Germinal center (tissue), 1 donor: ENCODE measurements around the gene PYGO2.
"Not testable (repeated sequence)": the region's sequence is repeated elsewhere in the genome, so short reads cannot be mapped to it uniquely, and the experiment has no call there.

Experiments used
- DNase-seq: peaks from one replicate; pipeline ENCODE4 v3.0.0; 2012; ENCODE audit warnings: mixed read lengths, low spot score

The PYGO2 gene

DNA sequence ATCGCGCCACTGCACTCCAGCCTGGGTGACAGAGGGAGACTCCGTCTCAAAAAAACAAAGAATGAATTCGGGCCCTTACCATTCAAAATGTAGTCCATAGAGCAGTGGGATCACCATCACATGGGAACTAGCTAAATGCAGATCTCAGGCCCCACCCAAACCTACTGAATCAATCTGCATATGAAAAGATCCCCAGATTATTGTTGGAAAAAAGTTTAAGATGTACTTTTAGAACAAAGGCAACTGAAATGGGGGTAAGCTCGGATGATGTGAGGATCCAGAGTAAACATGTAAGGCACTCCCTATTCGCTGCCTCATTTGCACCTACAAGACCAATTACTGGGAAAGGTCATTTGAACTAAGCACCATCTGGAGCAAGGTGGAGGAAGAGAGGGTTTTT is 20.8 kb upstream of the PYGO2 start:
- no peak for DNase-seq

DNA sequence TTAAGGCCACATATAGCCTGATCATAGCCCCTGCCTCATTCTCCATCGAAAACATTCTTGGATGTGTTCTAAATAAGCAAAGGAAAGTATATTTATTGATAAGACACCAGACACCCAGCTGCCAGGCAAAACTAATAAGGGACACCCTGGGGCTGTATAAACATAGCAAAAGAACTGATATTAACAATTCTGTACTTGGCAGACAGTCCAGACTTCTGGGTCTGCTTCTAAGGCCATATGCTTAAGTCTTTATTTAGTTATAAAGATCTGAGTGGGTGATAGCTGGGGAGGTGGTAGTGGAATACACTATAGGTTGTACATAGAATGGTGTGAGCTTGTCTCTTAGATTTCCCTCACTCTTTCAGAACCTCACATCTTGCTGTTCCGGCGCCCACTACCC is 16.8 kb upstream of the PYGO2 start:
- DNase-seq, result no peak

DNA sequence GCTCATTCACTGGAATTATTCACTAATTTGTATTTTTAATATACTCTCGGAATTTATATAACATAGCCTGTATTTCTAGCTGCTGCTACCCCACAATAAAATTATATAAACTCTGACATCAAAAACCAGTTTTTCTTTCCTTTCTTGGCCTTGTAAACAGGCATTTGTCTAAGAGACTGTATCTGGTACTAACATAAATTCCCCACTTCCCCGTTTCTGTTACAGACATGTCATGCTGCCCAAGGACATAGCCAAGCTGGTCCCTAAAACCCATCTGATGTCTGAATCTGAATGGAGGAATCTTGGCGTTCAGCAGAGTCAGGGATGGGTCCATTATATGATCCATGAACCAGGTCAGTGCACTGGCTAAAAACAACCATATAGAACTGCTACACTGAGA is 16.2 kb upstream of the PYGO2 start:
- not testable (repeated sequence) for DNase-seq

DNA sequence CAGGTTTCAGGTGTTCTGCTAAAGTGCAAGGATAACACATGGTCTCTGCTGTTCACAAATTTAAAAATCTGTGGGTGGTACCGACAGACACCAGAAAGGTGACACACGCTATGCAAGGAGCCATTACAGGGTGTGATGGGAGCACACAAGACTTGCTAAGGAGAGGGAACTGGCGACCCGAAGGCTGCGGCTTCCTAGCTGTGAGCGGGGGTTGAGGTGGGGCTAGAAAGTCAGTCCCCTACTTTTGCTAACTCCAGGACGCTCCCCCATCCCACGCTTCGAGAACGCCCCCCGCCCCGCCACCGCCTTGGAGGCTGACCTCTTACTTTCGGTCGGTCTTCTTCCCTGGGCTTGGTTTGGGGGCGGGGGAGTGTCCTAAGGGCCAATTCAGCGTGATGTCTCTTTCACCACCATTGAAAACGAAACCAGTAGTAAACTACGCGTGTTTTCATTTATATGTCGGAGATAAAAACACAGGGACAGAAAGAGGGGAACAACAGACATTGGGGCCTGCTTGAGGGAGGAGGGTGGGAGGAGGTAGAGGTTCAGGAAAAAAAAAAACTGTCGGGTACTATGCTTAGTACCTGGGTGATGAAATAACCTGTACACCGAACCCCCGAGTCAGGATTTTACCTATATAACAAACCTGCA is 14.0 kb upstream of the PYGO2 start:
- peak; percentile 31 for DNase-seq

DNA sequence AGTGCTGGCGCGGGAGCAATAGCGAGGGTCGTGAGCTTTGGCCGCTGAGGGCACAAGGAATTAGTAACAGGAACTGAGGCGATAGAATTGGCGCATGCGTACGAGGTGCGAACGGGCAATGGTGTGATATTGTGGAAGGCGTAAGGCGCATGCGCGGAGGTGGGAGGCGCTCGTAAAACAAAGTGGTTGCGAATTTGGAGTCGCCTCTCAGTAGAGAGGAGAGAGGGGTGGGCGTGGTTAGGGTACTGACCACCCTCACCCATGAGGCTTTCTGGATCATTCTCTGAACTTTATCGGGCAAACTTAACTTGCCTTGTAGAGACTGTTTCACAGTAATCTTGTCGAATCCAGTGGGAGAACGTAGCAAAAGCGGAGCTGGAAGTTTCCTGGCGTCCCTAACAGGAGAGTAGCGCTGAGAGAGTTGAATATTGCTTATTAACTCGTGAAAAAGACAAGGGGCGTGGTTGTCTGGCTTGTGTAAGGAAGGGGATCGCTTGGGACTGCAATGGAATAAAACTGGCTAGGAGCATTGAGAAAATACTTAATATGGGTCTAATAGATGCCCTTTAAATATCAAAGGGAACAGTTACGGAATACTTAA is 13.3 kb upstream of the PYGO2 start:
- DNase-seq, result peak; percentile 92

DNA sequence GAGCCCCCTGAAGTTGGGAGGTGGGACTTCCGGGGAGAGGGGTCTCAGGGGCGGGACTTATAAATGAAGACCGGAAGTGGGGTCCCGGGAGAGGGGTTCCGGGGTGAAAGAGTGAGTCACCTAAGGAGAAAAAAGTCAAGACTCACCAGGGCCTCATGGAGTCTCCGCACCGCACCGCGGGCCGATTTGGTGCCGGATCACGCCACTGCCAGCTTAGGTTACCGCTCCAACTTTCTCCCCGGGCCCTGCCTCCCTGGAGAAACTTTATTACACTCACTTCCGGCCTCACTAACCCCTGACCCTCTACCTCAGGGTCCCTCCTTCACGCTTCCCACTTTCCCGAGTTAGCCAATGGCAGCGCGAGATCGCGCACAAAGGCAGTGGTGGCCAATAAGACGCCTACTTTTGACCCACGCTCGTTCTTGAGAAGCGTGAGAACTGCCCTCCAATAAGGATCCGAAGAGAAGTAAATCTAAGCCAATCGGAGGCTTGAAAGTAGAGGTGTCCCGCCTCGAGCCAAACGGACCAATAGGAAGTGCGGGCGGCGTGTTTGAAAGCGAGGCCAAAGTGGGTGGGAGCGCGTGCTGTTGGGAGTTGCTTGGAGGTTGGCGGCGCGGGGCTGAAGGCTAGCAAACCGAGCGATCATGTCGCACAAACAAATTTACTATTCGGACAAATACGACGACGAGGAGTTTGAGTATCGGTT is 12.7 kb upstream of the PYGO2 start, which contains the start of gene CKS1B:
Gene CKS1B (plus strand): TSS at position 580 of the 706 bp plus-strand sequence. CDS start 65 bp downstream, at position 645.
- DNase-seq, result peak; percentile 98

DNA sequence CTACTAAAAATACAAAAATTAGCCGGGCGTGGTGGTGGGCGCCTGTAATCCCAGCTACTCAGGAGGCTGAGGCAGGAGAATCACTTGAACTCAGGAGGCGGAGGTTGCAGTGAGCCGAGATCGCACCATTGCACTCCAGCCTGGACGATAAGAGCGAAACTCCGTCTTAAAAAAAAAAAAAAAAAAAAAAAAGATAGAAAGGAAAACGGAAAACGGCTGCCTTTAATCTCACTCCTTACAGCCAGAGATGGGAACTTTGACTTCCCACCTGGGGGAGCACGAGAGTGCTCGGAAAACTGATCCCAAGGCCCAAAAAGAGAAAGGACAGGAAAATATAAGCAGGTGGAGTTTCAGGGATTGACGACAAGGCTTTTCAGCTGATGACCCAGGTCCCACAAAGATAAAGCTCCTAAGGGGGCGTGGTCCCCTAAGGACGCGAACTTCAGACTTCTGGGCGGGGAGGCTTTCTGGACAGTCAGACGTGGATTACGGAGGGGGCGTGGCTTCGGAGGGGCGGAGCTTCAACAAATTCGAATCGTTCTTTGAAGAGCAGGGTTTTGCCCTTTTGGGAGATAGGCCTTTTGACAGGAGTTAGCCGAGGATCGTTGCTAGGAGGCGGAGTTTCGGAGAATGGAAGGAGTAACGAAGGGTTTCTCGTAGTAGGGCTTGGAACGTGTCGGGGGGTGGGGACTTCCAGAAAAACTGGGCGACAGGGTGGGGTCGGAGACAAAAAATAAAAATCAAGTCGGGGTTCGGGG is 11.9 kb upstream of the PYGO2 start:
- peak; percentile 87 for DNase-seq

DNA sequence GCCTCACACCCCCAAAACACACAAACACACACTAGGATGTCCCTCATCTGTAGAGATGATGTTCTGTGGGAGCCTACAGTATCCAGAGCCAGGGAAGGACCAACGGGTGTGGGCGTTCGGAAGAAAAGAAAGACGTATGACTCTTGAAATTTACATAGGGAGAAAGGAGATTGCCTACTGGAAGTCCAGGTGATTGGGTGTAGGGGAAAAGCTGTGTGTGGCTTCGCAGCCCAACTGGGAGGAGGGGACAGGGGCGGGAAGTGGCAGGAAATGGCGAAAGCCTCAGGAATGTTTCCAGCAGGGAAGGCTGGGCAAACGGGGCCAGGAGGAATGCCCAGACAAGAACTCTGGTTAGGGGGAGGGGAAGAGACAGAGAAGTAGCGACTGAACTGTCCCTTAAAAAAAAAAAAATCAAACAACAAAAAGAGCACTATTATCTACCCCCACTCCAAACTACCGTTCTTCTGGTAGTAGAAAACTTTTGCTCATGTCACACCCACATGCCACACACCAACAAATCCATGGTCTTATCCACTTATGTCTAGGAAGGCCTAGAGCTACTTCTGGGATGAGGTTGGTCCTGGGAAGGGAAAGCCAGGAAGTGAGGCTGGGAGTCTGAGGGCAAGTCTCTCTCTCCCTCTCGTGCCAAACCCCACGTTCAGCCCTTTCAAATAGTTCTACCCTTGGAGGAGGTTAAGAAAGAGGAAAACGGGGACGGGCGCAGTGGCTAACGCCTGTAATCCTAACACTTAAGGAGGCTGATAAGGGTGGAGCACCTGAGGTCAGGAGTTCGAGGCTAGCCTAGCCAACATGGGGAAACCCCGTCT is 11.1 kb upstream of the PYGO2 start:
- DNase-seq, result no peak

DNA sequence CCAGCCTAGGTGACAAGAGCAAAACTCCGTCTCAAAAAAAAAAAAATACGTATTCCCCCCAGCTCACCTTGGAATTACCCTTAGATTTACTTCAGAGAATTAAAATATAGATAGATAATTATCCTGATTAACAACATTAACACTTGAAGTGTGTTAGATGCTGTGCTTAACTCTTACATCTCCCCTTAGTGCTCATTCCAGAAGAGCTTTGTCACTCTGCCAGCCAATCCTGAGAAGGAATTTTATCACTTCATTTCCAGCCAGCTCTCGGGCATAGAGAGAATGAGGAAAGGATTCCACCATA is 10.6 kb upstream of the PYGO2 start:
- no peak for DNase-seq

DNA sequence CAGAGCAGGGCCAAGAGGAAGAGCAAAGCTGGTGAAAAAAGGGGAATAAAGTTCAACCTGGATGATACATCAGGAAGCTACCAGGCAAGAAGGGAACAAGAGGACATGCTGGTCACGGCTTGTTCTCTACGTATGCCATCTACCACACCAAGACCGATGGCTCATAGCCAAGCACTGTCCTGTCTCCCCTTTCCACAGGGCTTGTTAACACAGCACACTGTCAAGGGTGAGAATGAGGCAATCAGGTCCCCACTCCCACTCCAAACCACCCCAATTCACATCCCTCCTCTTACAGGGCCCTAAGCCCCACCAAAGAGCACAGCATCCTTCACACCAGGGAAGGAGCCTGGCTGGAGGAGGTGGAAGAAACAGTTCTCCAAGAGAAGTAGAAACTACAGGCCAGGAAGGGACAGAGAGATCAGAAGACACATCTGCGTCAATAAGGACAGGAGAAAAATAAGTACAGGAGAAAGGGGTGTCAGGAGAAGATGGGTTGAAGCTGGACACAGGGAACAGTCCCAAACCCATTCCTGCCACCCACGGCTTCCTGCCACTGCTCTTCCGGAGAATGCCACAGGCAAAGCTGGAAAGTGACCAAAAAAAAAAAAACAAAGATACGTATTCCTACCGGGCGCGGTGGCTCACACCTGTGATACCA is 9.9 kb upstream of the PYGO2 start:
- DNase-seq, result no peak

DNA sequence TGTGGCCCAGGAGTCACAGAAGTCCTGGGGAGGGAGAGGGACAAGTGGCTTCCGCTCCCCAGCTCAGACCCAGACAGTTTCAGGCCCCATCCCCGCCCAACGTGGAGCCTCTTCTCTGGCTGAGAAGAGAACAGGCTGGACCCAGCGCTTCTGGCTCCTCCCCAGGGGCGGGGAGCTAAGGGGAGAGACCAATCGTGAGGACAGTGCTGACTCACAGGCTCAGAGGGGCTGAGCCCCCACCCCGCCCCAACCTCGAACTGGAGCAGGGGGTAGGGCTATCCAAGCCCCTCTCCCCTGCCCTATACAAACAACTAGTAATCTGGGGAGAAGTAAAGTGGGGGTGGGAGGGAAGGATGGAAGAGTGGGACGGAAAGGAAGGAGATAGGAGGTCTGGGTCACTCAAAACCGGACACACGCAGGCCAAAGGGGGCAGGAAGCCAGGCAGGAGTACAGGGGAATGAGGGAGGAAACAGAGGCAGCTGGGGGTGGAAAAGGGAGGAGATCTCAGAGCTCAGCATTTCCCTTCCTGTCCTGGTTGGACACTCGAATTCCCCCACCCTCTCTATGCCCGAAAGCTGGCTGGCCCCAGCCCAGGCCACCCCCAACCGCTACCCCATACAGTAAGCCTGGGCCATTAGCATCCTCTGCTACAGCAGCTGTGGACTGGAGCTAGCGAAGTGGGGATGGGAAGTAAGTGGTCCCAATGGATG is 9.2 kb upstream of the PYGO2 start, which contains the start of gene SHC1:
Gene SHC1 (minus strand): TSS at position 117 of the 710 bp plus-strand sequence. CDS start 221 bp downstream, outside the sequence.
- no peak for DNase-seq

DNA sequence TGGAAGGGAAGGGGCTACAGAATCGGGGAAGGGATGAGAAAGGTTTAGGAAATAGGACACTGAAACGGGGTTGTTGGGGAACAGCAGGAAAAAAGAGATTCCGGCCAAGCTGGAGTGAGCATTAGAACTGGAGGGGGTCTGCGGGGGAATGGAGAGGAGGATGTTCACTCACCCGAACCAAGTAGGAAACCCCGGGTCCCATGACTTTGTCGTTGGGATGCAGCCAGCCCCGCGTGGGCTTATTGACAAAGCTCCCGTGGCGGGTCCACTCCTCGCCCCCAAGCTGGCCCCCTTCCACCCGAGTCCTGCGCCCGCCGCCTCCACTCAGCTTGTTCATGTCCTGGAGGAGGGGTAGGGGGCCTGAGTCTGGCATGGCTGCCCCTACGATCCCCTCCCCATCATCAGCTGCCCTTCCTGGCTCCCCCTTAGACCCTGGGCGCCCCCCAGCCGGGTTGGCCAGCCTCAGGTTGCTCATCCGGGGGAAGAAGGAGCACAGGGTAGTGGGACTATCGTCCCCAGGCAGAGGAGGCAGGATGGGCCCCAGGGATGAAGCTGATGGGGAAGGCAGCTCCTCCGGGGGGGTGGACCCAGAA is 8.4 kb upstream of the PYGO2 start:
- no peak for DNase-seq

DNA sequence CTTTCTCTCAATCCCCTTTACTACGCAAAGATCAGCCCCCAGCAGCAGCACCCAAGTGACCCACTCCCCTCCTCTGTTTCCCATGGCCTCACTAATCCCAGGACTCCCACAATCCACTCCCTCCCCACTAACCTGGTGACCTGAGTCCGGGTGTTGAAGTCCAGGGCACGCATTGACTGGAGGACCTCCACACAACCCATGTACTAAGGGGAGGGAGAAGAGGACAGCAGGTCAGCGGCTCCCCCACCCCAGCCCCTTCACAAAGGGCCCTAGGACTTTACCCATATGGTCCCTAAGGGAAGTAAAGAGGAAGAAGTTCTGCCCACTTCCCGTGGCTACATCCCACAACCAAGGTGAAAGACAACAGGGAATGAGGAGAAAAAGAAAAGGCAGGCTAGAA is 7.7 kb upstream of the PYGO2 start:
- no peak for DNase-seq

DNA sequence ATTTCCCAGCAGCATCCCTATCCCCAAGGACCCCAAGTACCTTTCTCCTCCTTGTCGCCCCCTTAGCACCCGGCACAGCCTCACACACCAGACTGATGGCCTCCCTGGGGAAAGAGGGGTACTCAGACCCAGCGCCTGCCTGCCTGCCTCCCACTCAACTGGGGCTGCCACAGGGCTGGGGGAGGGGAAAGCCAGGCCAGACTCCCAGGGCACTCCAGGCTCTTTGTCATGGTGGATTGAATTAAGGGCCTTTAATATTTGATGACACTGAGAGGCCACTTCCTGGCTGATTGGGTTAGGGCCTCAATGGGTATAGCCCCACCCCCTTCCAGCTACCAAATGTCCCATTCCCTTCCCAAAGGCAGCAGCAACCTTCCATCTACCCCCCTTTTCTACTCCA is 7.1 kb upstream of the PYGO2 start:
- DNase-seq, result no peak

DNA sequence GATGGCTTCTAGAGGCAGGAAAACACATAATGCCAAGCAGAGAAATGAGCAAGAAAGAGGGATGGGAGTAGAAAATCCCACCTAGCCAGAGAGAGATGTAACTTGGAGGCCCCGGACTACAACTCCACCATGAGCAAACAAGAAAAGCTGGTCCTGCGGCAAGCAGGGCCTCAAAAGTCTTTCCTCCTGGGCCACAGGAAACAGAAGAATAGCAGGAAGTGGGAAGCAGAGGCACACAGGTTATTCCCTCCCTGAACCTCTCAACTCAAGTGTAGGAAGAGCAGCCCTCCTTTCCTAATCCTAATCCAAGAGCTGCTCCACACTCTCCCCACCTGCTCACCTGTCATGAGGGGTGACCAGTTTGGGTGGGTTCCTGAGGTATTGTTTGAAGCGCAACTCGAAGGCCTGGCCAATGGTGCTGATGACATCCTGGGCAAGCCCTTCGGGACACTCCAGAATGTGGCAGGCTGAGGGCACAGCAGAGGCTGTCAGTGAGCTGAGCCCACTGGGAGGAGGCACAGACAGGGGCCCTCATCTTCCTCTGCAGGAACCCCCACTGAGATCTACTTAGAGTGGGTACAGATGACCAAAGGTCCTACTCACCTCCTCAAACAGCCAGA is 5.9 kb upstream of the PYGO2 start:
- no peak for DNase-seq

DNA sequence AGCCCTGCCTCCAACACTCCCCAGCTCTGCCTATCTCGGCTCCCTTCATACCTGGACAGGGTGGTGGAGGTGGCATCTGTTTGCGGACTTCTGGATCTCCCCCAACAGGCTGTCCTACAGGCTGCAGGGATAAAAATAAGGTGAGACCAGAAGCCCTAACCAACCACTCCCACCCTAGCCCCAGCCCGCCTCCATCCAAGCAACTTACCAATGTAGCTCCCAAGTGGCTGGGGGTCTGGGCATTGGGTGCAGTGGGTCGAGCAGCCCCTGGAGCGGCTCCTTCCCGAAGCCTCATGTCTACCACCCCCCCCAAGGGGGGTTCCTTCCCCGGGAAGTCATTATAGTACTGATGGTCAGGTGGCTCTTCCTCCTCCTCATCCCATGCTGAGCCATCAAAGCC is 4.5 kb upstream of the PYGO2 start:
- DNase-seq, result no peak

DNA sequence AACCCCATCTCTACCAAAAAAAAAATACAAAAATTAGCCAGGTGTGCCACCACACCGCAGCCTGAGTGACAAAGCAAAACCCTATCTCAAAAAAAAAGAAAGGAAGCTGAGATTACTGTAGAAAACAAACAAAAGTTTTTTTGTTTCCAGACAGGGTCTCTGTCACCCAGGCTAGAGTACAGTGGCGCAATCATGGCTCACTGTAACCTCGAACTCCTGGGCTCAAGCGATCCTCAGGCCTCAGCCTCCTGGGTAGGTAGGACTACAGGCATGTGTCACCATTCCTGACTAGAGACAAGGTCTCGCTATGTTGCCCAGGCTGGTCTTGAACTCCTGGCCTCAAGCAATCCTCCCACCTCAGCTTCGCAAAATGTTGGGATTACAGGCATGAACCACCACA is 2.8 kb upstream of the PYGO2 start:
- no peak for DNase-seq

DNA sequence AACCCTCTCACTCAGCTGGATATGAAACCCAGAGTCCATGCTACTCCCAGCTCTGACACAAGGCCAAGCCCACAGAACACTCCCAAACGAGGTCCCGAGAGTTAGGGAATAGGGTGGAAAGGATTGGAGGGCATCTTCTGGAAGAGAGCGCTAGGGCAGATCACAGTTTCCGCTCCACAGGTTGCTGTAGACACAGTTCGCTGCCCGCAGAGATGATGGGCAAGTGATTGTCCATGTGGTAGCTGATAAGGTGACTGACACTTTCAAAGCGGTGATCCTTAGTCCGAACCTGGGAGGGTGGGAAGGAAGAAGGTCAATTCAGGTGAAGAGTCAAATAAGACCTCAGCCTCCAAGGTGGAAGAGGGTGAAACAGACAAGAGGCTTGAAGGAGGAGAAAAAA is 2.1 kb upstream of the PYGO2 start:
- no peak for DNase-seq

DNA sequence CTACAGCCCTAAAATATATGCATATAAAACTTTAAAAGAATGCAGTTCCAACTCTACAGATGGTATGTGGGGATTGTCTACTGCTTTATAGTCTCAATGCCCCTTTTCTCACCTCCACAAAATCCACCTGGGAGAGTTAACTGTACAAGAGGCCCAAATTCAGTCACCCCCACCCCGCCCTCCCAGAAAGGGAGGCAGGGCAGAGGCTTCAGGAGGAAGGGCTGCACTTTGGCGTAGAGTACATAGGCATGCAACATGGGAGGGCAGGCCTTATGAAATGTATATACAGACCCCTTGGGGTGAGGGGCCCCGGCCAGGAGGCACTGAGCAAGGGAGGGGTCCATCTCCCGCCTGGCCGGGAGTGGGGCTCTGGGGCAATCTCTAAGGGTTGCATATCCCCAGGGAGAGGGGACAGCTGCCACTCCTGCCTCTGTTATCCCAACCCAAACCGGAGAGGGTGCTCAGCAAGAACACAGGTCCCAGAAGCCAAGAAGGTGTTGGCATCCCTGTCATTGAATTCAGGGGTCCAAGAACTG is 1.3 kb upstream of the PYGO2 start:
- DNase-seq, result no peak
